KOPT-K1 (cell line): ENCODE measurements around the gene ERFE.

Experiments used
- H3K27ac ChIP-seq: fragments of 200-600 bp; sonication (generic); 2 replicates; pipeline ENCODE4 v1.5.1; 2016; ENCODE audit warnings: antibody characterized with exemption, mild to moderate bottlenecking, low read depth, low read length; ENCODE audit not compliant: poor library complexity, severe bottlenecking
- H3K36me3 ChIP-seq: fragments of 200-600 bp; sonication (generic); 2 replicates; pipeline ENCODE4 v1.5.1; 2017; ENCODE audit warnings: antibody characterized with exemption, mild to moderate bottlenecking, low read length, moderate library complexity; ENCODE audit not compliant: insufficient read depth
- H3K9me3 ChIP-seq: fragments of 200-600 bp; sonication (generic); 2 replicates; pipeline ENCODE4 v1.5.1; 2017; ENCODE audit warnings: antibody characterized with exemption, low read length, mild to moderate bottlenecking; ENCODE audit not compliant: insufficient read depth, poor library complexity, severe bottlenecking

ERFE gene

GRCh38 chr2:238131761-238132462 is 26.9 kb upstream of the ERFE start:
- H3K27ac ChIP-seq: no peak overlapping the region
- no peaks in the 10 kb centered on the region for H3K9me3 ChIP-seq
- H3K36me3 ChIP-seq: no peaks in the 10 kb centered on the region

DNA sequence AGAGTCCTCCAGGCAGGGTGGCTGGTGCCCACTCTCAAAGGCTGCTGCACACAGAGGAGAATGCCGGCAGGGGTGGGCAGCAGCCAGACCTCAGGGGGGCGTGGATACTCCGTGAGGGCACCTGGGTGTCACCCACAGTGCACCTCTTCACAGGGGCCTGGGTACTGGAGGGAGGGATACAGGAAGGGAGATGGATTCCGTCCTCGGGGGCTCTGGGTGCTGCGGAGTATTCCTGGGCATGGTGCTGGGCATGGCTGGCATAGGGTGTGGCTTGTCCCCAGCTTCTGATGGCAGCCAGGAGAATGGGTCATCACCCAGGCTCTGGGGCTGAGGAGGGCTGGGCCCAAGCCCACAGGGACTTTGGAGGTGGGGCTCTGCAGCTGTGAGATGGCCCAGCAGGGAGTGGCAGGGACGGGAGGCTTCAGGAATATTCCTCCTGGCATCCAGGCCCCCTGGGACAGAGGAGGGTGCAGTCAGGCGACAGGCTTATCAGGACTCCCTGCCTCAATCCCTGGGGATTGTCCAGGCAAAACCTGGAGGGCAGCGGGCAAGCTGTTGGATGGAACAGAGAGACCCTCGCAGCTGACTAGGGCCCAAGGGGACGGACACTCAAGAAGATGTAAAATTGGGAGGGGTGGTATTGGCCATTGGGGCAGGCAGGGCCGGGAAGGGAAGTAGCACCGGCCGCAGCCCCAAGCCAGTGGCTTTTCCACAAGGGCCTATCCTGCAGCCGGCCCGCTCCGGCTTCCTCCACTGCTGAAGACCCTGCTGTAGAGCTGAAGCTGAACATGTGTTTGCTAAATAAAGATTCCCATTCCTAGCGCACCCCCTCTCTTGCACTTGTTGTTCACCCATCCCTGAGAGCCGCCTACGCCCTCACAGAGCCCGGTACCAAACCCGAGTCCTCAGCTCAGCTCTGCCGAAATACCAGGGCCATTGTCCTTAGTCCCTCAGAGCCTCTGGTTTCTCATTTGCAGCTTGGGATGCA is 26.0 kb upstream of the ERFE start:
- Histone ChIP-seq H3K36me3 (no peaks in the 10 kb centered on the region), H3K27ac (no peak overlapping the region), H3K9me3 (no peaks in the 10 kb centered on the region)

- Histone ChIP-seq H3K36me3 (no peaks in the 10 kb centered on the region), H3K9me3 (no peaks in the 10 kb centered on the region), H3K27ac (no peak overlapping the region)
Measured at GRCh38 chr2:238133499-238134392, 25.0 kb upstream of the ERFE start.

- Histone ChIP-seq H3K27ac (no peak overlapping the region), H3K36me3 (no peaks in the 10 kb centered on the region), H3K9me3 (no peaks in the 10 kb centered on the region)
Measured at GRCh38 chr2:238134393-238134785, 24.4 kb upstream of the ERFE start.

DNA sequence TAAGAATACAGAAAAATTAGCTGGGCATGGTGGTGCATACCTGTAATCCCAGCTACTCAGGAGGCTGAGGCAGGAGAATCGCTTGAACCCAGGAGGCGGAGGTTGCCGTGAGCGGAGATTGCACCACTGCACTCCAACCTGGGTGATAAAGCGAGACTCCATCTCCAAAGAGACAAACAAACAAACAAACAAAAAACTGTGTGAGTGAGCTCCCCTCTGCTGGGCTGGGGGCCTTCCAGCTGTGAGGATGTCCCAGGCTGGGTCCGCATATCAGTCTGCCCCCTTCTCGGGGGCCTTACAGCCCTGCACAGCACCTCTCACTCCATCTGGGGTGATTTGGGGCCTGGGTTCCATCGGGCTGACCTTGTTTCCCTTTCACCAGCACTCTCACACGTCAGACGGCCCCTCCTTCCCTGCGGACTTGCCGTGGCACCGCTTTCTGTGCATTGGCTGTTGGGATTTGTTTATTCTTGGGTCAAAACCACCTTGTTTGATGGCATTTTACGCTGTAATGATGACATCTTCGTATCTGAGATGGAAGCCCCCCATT is 23.1 kb upstream of the ERFE start:
- Histone ChIP-seq H3K9me3 (no peaks in the 10 kb centered on the region), H3K27ac (no peak overlapping the region), H3K36me3 (no peaks in the 10 kb centered on the region)

DNA sequence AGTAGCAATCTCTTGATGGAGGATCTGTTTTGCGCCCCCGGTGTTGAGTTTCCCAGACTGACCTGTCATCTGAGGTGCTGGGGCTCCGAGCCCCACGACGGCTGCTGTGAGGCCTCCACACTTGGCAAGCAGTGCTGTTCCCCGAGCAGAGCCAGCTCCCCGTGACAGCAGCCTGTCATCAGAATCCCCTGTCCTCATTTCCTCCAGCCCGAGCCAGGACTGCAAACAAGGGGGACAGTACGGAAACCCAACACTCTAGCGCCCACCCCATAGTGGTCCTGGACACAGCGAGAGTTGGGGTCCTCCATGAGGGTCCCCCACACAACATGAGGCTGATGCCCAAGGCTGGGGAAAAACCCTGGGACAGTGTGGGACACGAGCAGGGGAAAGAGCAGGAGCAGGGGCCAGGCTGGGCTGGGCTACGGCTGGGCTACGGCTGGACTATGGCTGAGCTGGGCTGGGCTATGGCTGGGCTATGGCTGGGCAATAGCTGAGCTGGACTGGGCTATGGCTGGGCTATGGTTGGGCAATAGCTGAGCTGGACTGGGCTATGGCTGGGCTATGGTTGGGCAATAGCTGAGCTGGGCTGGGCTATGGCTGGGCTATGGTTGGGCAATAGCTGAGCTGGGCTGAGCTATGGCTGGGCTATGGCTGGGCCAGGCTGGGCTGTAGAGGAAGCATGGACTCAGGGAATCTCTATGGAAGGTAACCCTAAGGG is 21.8 kb upstream of the ERFE start:
- no peak overlapping the region for H3K27ac ChIP-seq
- no peaks in the 10 kb centered on the region for H3K9me3 ChIP-seq
- no peaks in the 10 kb centered on the region for H3K36me3 ChIP-seq

- H3K36me3 ChIP-seq: no peaks in the 10 kb centered on the region
- no peaks in the 10 kb centered on the region for H3K9me3 ChIP-seq
- H3K27ac ChIP-seq: no peak overlapping the region
Measured at GRCh38 chr2:238137885-238138284, 20.9 kb upstream of the ERFE start.

DNA sequence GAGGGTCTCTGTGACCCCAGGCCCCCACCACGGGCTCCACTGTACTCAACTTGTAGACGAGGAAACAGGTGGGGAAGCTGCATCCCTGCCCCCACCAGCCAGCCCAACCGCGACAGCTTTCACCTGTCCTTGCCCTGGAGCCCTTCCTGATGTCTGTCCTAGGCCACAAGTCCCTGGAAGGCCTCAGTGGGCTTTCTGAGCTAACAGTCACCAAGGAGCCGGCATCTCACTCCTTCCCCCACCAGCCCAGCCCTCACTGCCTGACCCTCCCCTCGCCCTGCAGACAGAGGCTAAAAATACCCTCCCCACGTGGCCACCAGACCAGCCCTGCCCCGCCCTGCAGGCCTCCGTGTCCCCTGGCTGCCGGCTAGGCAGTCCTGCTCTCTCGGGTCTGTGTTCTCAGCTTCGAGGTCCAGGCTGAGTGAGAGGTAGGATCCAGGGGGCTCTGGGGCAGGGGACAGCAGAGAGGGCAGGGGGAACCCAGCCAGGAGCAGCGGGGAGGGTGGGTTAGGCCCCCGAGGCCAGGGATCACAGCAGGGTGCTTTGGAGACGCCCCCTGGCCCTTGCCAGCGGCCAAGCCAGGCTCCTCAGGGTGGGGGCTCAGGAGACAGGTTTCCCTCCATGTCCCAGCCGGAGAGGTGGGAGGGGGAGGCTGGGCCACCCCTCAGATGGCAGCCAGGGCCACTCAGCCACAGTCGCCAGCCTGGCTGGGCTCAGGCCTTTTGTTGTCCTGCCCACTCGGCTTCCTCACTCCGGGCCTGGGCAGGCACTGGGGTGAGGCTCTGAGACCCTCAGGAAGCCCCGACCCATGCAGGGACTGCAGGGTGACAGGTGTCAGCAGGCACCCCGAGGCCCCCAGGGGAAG is 20.2 kb upstream of the ERFE start, which contains the start of gene KLHL30:
Gene KLHL30 (plus strand): TSS at position 338 of the 865 bp plus-strand sequence. CDS start 2,087 bp downstream, outside the sequence.
- H3K9me3 ChIP-seq: no peaks in the 10 kb centered on the region
- no peaks in the 10 kb centered on the region for H3K36me3 ChIP-seq
- no peak within 1 kb of the TSS for H3K27ac ChIP-seq

- no peaks in the 10 kb centered on the region for H3K9me3 ChIP-seq
- no peaks in the 10 kb centered on the region for H3K36me3 ChIP-seq
- H3K27ac ChIP-seq: no peak overlapping the region
Measured at GRCh38 chr2:238139196-238140039, 19.4 kb upstream of the ERFE start.

DNA sequence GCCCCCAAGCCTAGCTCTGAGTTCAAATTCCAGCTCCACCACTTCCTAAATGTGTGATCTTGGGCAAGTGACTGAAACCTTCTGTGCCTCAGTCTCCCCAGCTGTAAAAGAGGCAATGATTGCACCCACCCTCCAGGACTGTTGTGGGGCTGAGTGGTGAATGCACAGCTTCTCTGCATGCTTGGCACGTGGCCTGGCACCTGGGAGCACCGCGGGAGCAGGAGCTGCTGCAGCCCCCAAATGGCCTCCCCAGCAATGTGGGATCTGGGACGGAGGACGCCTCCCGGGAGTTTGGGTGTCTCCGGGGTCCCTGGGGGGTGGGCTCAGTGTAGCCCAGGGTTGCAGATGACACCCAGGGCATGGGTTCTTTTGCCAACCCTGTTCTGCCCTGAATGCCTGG is 18.7 kb upstream of the ERFE start:
- no peak overlapping the region for H3K27ac ChIP-seq
- H3K36me3 ChIP-seq: no peaks in the 10 kb centered on the region
- no peaks in the 10 kb centered on the region for H3K9me3 ChIP-seq

- no peaks in the 10 kb centered on the region for H3K9me3 ChIP-seq
- no peaks in the 10 kb centered on the region for H3K36me3 ChIP-seq
- H3K27ac ChIP-seq: no peak overlapping the region
Measured at GRCh38 chr2:238140721-238141540, 17.8 kb upstream of the ERFE start.
